ENCODE measurements around the gene RPS15. TPM values are rescaled to one million over a fixed set of nuclear protein-coding genes. Genes with fewer than 3 reads are reported as not detected.

Gene RPS15
- total and polyA plus RNA-seq, 10 of the 15 experiments (the other 5 are each of a cell fraction or from before 2014, with no cell fraction given), result 559 to 3,158 (median 1,413) TPM

DNA sequence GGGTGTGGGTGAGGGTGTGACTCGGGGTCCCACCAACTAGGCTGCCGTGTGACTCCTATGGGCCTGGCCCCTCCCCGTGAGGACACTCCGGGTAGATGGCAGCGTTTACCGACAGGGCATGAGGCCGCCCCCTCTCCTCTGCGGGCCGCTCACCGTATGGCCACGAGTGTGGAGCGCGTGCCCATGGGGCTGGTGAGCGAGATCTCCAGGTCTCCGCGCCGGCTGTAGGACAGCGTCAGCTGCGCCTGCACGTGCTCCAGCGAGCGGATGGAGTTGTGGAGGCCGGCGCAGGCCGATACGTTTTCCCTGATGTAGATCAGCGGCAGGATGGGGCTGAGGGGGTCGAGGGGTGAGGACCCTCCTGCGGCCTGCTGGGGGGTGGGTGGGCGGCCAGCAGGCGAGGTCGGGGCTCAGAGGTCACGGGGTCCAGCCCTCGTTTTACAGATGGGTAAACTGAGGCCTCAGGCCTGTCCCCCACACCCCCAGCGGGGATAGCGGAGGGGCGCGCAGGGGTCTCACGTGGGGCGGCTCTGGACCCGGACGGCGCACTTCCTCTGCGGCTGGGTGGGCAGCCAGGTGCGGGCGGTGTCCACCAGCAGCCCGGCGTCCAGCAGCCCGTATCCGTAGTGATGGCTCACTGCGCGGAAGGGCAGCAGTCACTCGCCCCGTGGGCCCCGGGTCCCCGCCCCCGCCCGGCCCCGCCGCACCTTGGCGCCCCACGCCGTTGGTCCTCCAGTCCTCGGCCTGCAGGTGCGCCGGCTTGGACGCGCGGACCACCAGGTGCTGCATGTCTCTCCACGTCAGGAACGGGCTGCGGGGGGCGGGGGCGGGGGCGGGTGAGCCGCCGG is 45.2 kb downstream of the RPS15 start:
- CTCF ChIA-PET, result no interaction called here
- no TSS peak for BruUV-seq (replicated peaks)
- Histone ChIP-seq H2AFZ (ENCODE audit: control insufficient read depth, low read depth, low read length) (no peak overlapping the region), H3K4me2 (ENCODE audit: control insufficient read depth, insufficient read depth) (no peak overlapping the region), H3K9me3 (replicated peaks; ENCODE audit: control insufficient read depth, insufficient read depth, low read length) (no peaks in the 10 kb centered on the region), H3K27me3 (replicated peaks in 1 of 2; ENCODE audit: control insufficient read depth in 2 of 2, insufficient read depth in 2 of 2, low read length in 1 of 2) (no peaks in the 10 kb centered on the region), H4K20me1 (ENCODE audit: control insufficient read depth, insufficient read depth) (no peaks in the 10 kb centered on the region), H3K36me3 (ENCODE audit: control insufficient read depth in 2 of 2, insufficient read depth in 2 of 2, low read length in 1 of 2) (no peaks in the 10 kb centered on the region), H3K4me3 (no peak overlapping the region), H3K9ac (ENCODE audit: control insufficient read depth, insufficient read depth, low read length) (no peak overlapping the region), H3K4me1 (ENCODE audit: control insufficient read depth, insufficient read depth, low read length) (no peaks in the 10 kb centered on the region), H3K79me2 (ENCODE audit: control insufficient read depth, insufficient read depth, low read length) (peaks cover 6% of the 10 kb centered on the region), H3K27ac (ENCODE audit: control insufficient read depth, insufficient read depth) (no peak overlapping the region)
- ATAC-seq (no peak), DNase-seq (ENCODE audit: low read depth, low spot score) (no peak), FAIRE-seq (no peak)
- SMC1A ChIA-PET (ENCODE audit: uncharacterized antibody, unreplicated experiment), result no interaction called here
- POLR2A ChIA-PET, result no interaction called here
- RAD21 ChIA-PET (ENCODE audit: unreplicated experiment), result no interaction called here
- in situ Hi-C loops (cut with MboI) (no loop called here), intact Hi-C loops (cut with micrococcal nuclease; ENCODE audit: unreplicated experiment) (no loop called here)
- TF ChIP-seq FOS (IDR thresholded peaks at IDR 0.05; ENCODE audit: borderline replicate concordance, extremely low read depth, insufficient read length) (no peak), SRF (IDR thresholded peaks at IDR 0.05; ENCODE audit: low read depth in 2 of 2, low read length in 2 of 2) (no peak), ATF7 (IDR thresholded peaks at IDR 0.05; ENCODE audit: low read depth) (no peak), YBX1 (IDR thresholded peaks at IDR 0.05) (no peak), CHD2 (IDR thresholded peaks at IDR 0.05; ENCODE audit: borderline replicate concordance, low read depth, low read length) (no peak), ZNF384 (IDR thresholded peaks at IDR 0.05; ENCODE audit: borderline replicate concordance, low read depth, low read length) (no peak), RELA (IDR thresholded peaks at IDR 0.05; ENCODE audit: borderline replicate concordance, partially characterized antibody) (no peak)
- TF ChIP-seq, protein P1, sequence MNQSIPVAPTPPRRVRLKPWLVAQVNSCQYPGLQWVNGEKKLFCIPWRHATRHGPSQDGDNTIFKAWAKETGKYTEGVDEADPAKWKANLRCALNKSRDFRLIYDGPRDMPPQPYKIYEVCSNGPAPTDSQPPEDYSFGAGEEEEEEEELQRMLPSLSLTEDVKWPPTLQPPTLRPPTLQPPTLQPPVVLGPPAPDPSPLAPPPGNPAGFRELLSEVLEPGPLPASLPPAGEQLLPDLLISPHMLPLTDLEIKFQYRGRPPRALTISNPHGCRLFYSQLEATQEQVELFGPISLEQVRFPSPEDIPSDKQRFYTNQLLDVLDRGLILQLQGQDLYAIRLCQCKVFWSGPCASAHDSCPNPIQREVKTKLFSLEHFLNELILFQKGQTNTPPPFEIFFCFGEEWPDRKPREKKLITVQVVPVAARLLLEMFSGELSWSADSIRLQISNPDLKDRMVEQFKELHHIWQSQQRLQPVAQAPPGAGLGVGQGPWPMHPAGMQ (IDR thresholded peaks at IDR 0.05; ENCODE audit: borderline replicate concordance), result no peak
- TF ChIP-seq, protein P2, sequence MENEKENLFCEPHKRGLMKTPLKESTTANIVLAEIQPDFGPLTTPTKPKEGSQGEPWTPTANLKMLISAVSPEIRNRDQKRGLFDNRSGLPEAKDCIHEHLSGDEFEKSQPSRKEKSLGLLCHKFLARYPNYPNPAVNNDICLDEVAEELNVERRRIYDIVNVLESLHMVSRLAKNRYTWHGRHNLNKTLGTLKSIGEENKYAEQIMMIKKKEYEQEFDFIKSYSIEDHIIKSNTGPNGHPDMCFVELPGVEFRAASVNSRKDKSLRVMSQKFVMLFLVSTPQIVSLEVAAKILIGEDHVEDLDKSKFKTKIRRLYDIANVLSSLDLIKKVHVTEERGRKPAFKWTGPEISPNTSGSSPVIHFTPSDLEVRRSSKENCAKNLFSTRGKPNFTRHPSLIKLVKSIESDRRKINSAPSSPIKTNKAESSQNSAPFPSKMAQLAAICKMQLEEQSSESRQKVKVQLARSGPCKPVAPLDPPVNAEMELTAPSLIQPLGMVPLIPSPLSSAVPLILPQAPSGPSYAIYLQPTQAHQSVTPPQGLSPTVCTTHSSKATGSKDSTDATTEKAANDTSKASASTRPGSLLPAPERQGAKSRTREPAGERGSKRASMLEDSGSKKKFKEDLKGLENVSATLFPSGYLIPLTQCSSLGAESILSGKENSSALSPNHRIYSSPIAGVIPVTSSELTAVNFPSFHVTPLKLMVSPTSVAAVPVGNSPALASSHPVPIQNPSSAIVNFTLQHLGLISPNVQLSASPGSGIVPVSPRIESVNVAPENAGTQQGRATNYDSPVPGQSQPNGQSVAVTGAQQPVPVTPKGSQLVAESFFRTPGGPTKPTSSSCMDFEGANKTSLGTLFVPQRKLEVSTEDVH (IDR thresholded peaks at IDR 0.05; ENCODE audit: low read depth, partially characterized antibody), result no peak
- TF ChIP-seq, protein P3, sequence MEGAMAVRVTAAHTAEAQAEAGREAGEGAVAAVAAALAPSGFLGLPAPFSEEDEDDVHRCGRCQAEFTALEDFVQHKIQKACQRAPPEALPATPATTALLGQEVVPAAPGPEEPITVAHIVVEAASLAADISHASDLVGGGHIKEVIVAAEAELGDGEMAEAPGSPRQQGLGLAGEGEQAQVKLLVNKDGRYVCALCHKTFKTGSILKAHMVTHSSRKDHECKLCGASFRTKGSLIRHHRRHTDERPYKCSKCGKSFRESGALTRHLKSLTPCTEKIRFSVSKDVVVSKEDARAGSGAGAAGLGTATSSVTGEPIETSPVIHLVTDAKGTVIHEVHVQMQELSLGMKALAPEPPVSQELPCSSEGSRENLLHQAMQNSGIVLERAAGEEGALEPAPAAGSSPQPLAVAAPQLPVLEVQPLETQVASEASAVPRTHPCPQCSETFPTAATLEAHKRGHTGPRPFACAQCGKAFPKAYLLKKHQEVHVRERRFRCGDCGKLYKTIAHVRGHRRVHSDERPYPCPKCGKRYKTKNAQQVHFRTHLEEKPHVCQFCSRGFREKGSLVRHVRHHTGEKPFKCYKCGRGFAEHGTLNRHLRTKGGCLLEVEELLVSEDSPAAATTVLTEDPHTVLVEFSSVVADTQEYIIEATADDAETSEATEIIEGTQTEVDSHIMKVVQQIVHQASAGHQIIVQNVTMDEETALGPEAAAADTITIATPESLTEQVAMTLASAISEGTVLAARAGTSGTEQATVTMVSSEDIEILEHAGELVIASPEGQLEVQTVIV (IDR thresholded peaks at IDR 0.05; ENCODE audit: borderline replicate concordance, partially characterized antibody), result no peak
- WGBS (ENCODE audit: insufficient coverage, insufficient replicate concordance, low lambda C conversion rate, missing lambda C conversion rate), result 92% methylated on average over 29 of the region's 77 CpGs
